HEK293 (cell line): ENCODE measurements around the gene KRT81.
A peak's percentile ranks its signal among the peaks of the same experiment; 100 is the strongest.

ENCODE experiments used
- CTCF ChIA-PET: fragments of 350-600 bp; formaldehyde crosslinking; extraction: SDS; loops from one replicate; lab custom pipeline; 2021; ENCODE audit warnings: antibody characterized with exemption; lab: Yijun Ruan, JAX
- POLR2A ChIA-PET: fragments of 300-600 bp; formaldehyde crosslinking; extraction: SDS; loops from one replicate; lab custom pipeline; 2020; ENCODE audit warnings: antibody characterized with exemption, inconsistent platforms; lab: Yijun Ruan, JAX
- H3K27ac ChIP-seq: fragments of 200-500 bp; sonication (Bioruptor generic); 2 replicates; pipeline ENCODE4 v1.5.1; 2014; ENCODE audit warnings: low read depth, low read length, control low read depth, inconsistent platforms; ENCODE audit errors: extremely low read depth
- H3K36me3 ChIP-seq, 2 experiments: fragments of 200-500 bp in 1 of 2; sonication (Bioruptor generic) in 1 of 2; 1 replicate in 1 of 2; 2 replicates in 1 of 2; pipeline ENCODE4 v1.5.1; 2014 to 2017; ENCODE audit warnings: inconsistent platforms in 2 of 2, low read length in 2 of 2; ENCODE audit not compliant: control insufficient read depth in 2 of 2, insufficient read depth in 1 of 2
- H3K4me1 ChIP-seq: fragments of 200-500 bp; sonication (Bioruptor generic); 2 replicates; pipeline ENCODE4 v1.5.1; 2014; ENCODE audit warnings: mild to moderate bottlenecking, low read length, inconsistent platforms; ENCODE audit not compliant: control insufficient read depth, insufficient read depth
- H3K4me3 ChIP-seq: 2 replicates; pipeline ENCODE4 v1.5.1; 2011; ENCODE audit warnings: low read depth, mild to moderate bottlenecking, control low read depth, low read length, moderate library complexity
- H3K9me3 ChIP-seq: fragments of 200-500 bp; sonication (Bioruptor generic); 2 replicates; pipeline ENCODE4 v1.5.1; 2014; ENCODE audit warnings: low read depth, low read length, inconsistent platforms; ENCODE audit not compliant: control insufficient read depth, insufficient read depth
- BCL11B ChIP-seq: fragments of 450-650 bp; formaldehyde crosslinking; IDR thresholded peaks from 2 replicates; pipeline ENCODE4 v1.5.1; 2016; ENCODE audit warnings: low read depth, missing biosample characterization, missing genetic modification characterization
- CTCF ChIP-seq: fragments of 450-650 bp; formaldehyde crosslinking; IDR thresholded peaks from 2 replicates; pipeline ENCODE4 v1.5.1; 2016; ENCODE audit warnings: missing biosample characterization, missing genetic modification characterization
- EGR2 ChIP-seq: fragments of 450-650 bp; formaldehyde crosslinking; IDR thresholded peaks from 2 replicates; pipeline ENCODE4 v1.5.1; 2016; ENCODE audit warnings: low read depth, missing biosample characterization, missing genetic modification characterization
- GLIS1 ChIP-seq: fragments of 450-650 bp; formaldehyde crosslinking; IDR thresholded peaks from 2 replicates; pipeline ENCODE4 v1.5.1; 2016; ENCODE audit warnings: missing biosample characterization, missing genetic modification characterization
- GLIS2 ChIP-seq: fragments of 450-650 bp; formaldehyde crosslinking; IDR thresholded peaks from 2 replicates; pipeline ENCODE4 v1.5.1; 2016; ENCODE audit warnings: missing biosample characterization, missing genetic modification characterization
- HOXC10 ChIP-seq: sonication (generic); formaldehyde crosslinking; IDR thresholded peaks from 2 replicates; pipeline ENCODE4 v1.8.1; 2023; ENCODE audit warnings: mild to moderate bottlenecking, missing genetic modification reagents
- OSR2 ChIP-seq: fragments of 450-650 bp; formaldehyde crosslinking; IDR thresholded peaks from 2 replicates; pipeline ENCODE4 v1.5.1; 2016; ENCODE audit warnings: missing biosample characterization, missing genetic modification characterization
- SP2 ChIP-seq: fragments of 450-650 bp; formaldehyde crosslinking; IDR thresholded peaks from 2 replicates; pipeline ENCODE4 v1.5.1; 2016; ENCODE audit warnings: missing biosample characterization, missing genetic modification characterization
- SP3 ChIP-seq: fragments of 450-650 bp; formaldehyde crosslinking; IDR thresholded peaks from 2 replicates; pipeline ENCODE4 v1.5.1; 2016; ENCODE audit warnings: missing biosample characterization, missing genetic modification characterization
- ZBTB1 ChIP-seq: fragments of 450-650 bp; formaldehyde crosslinking; IDR thresholded peaks from 2 replicates; pipeline ENCODE4 v1.5.1; 2016; ENCODE audit warnings: missing biosample characterization, missing genetic modification characterization
- ZBTB26 ChIP-seq: fragments of 450-650 bp; formaldehyde crosslinking; optimal IDR thresholded peaks from 2 replicates; pipeline ENCODE3; 2016; ENCODE audit warnings: missing biosample characterization, mild to moderate bottlenecking, missing genetic modification characterization
- ZBTB7A ChIP-seq: fragments of 450-650 bp; formaldehyde crosslinking; IDR thresholded peaks from 2 replicates; pipeline ENCODE4 v1.5.1; 2016; ENCODE audit warnings: low read depth, missing biosample characterization, missing genetic modification characterization
- ZBTB8A ChIP-seq: fragments of 450-650 bp; formaldehyde crosslinking; IDR thresholded peaks from 2 replicates; pipeline ENCODE4 v1.5.1; 2016; ENCODE audit warnings: missing biosample characterization, missing genetic modification characterization
- ZEB2 ChIP-seq: fragments of 450-650 bp; formaldehyde crosslinking; IDR thresholded peaks from 2 replicates; pipeline ENCODE4 v1.5.1; 2016; ENCODE audit warnings: missing biosample characterization, missing genetic modification characterization
- ZFHX2 ChIP-seq: fragments of 450-650 bp; formaldehyde crosslinking; conservative IDR thresholded peaks from 2 replicates; pipeline ENCODE4 v1.5.1; 2016; ENCODE audit warnings: missing biosample characterization, missing genetic modification characterization
- ZIC2 ChIP-seq: fragments of 450-650 bp; formaldehyde crosslinking; IDR thresholded peaks from 2 replicates; pipeline ENCODE4 v1.5.1; 2016; ENCODE audit warnings: missing biosample characterization, missing genetic modification characterization
- ZNF10 ChIP-seq: fragments of 450-650 bp; formaldehyde crosslinking; IDR thresholded peaks from 2 replicates; pipeline ENCODE4 v1.5.1; 2017; ENCODE audit warnings: missing biosample characterization, missing genetic modification characterization
- ZNF311 ChIP-seq: fragments of 450-650 bp; formaldehyde crosslinking; IDR thresholded peaks from 2 replicates; pipeline ENCODE4 v1.5.1; 2017; ENCODE audit warnings: missing biosample characterization, missing genetic modification characterization, borderline replicate concordance
- ZNF335 ChIP-seq: fragments of 450-650 bp; formaldehyde crosslinking; conservative IDR thresholded peaks from 2 replicates; pipeline ENCODE4 v1.5.1; 2016; ENCODE audit warnings: missing biosample characterization, missing genetic modification characterization
- ZNF341 ChIP-seq: fragments of 450-650 bp; formaldehyde crosslinking; IDR thresholded peaks from 2 replicates; pipeline ENCODE4; 2016; ENCODE audit warnings: low read depth, missing biosample characterization, missing genetic modification characterization
- ZNF48 ChIP-seq: fragments of 450-650 bp; formaldehyde crosslinking; IDR thresholded peaks from 2 replicates; pipeline ENCODE4 v1.5.1; 2016; ENCODE audit warnings: missing biosample characterization, missing genetic modification characterization
- ZNF518A ChIP-seq: fragments of 450-650 bp; formaldehyde crosslinking; conservative IDR thresholded peaks from 2 replicates; pipeline ENCODE4 v1.5.1; 2016; ENCODE audit warnings: low read depth, missing biosample characterization, missing genetic modification characterization
- ZNF600 ChIP-seq: fragments of 450-650 bp; formaldehyde crosslinking; IDR thresholded peaks from 2 replicates; pipeline ENCODE4 v1.5.1; 2016; ENCODE audit warnings: missing biosample characterization, missing genetic modification characterization
- ZNF629 ChIP-seq: fragments of 450-650 bp; formaldehyde crosslinking; IDR thresholded peaks from 2 replicates; pipeline ENCODE4 v1.5.1; 2017; ENCODE audit warnings: missing biosample characterization, missing genetic modification characterization
- ZNF639 ChIP-seq: fragments of 450-650 bp; formaldehyde crosslinking; IDR thresholded peaks from 2 replicates; pipeline ENCODE4 v1.5.1; 2016; ENCODE audit warnings: missing biosample characterization, missing genetic modification characterization
- ZNF660 ChIP-seq: fragments of 450-650 bp; IDR thresholded peaks from 2 replicates; pipeline ENCODE4 v1.5.1; 2018; ENCODE audit warnings: missing biosample characterization, mild to moderate bottlenecking, missing genetic modification characterization
- ZNF777 ChIP-seq: fragments of 450-650 bp; formaldehyde crosslinking; IDR thresholded peaks from 2 replicates; pipeline ENCODE4 v1.5.1; 2017; ENCODE audit warnings: missing biosample characterization, missing genetic modification characterization, borderline replicate concordance
- ZSCAN23 ChIP-seq: fragments of 450-650 bp; formaldehyde crosslinking; IDR thresholded peaks from 2 replicates; pipeline ENCODE4 v1.5.1; 2016; ENCODE audit warnings: missing biosample characterization, missing genetic modification characterization
- ZSCAN30 ChIP-seq: fragments of 450-650 bp; IDR thresholded peaks from 2 replicates; pipeline ENCODE4 v1.5.1; 2018; ENCODE audit warnings: missing biosample characterization, mild to moderate bottlenecking, missing genetic modification characterization, moderate library complexity

KRT81 gene

GRCh38 chr12:52307836-52308805, 16.8 kb upstream of the KRT81 start:
- Histone ChIP-seq H3K36me3 (no peaks in the 10 kb centered on the region), H3K27ac (no peak overlapping the region), H3K4me3 (peak overlapping the region; percentile 7), H3K4me1 (no peaks in the 10 kb centered on the region), H3K9me3 (no peaks in the 10 kb centered on the region)
- POLR2A ChIA-PET: interaction anchor here (0.6 kb wide), 1 partner anchor 30 kb away, joined by 6 read pairs; no protein-coding TSS in a partner anchor
- CTCF ChIA-PET: interaction anchor here (0.6 to 5.1 kb wide), 12 partner anchors 8 to 164 kb away, joined by 3 to 41 read pairs (median 12); no protein-coding TSS in a partner anchor
- TF ChIP-seq ZSCAN23 (tag by site-specific recombination): no peak
- no peak for TF ChIP-seq ZBTB7A (tag by site-specific recombination)
- peak; percentile 72 for TF ChIP-seq GLIS1 (tag by site-specific recombination)
- TF ChIP-seq ZNF10 (tag by site-specific recombination): 0 out of 2 replicates have a peak, but pooled peaks have one; percentile 39
- peak; percentile 89 for TF ChIP-seq ZNF600 (tag by site-specific recombination)
- TF ChIP-seq SP3: 0 out of 2 replicates have a peak, but pooled peaks have one; percentile 12
- TF ChIP-seq ZNF341 (tag by site-specific recombination): no peak
- TF ChIP-seq CTCF (tag by site-specific recombination): peak; percentile 74
- TF ChIP-seq ZBTB26 (tag by site-specific recombination): peak; percentile 86
- peak; percentile 42; the same call in 1 of the 2 replicates for TF ChIP-seq GLIS2
- TF ChIP-seq SP2 (tag by site-specific recombination): 0 out of 2 replicates have a peak, but pooled peaks have one; percentile 32
- TF ChIP-seq ZNF639: no peak
- TF ChIP-seq ZEB2 (tag by site-specific recombination): 0 out of 2 replicates have a peak, but pooled peaks have one; percentile 29
- TF ChIP-seq ZNF629 (tag by site-specific recombination): peak; percentile 27; the same call in 1 of the 2 replicates
- TF ChIP-seq ZNF48 (tag by site-specific recombination): no peak
- peak; percentile 95 for TF ChIP-seq ZFHX2 (tag by site-specific recombination)
- no peak for TF ChIP-seq ZNF518A
- no peak for TF ChIP-seq HOXC10 (CRISPR knock-in tag)
- peak; percentile 25; the same call in 1 of the 2 replicates for TF ChIP-seq ZNF660 (tag by site-specific recombination)
- TF ChIP-seq ZNF335 (tag by site-specific recombination): peak; percentile 93
- no peak for TF ChIP-seq OSR2 (tag by site-specific recombination)
- TF ChIP-seq ZSCAN30: 0 out of 2 replicates have a peak, but pooled peaks have one; percentile 10
- TF ChIP-seq ZIC2: peak; percentile 42; the same call in 1 of the 2 replicates
- no peak for TF ChIP-seq ZNF777 (tag by site-specific recombination)
- TF ChIP-seq ZBTB8A: peak; percentile 68
- TF ChIP-seq EGR2 (tag by site-specific recombination): peak; percentile 92
- no peak for TF ChIP-seq ZBTB1
- TF ChIP-seq BCL11B (tag by site-specific recombination): no peak
- no peak for TF ChIP-seq ZNF311
